Left kidney (tissue), 2 donors: ENCODE results near the gene IQSEC1. TPM values are rescaled to one million over a fixed set of nuclear protein-coding genes. Genes with fewer than 3 reads are reported as not detected.

Experiments used
- DNase-seq: peaks from one replicate; pipeline ENCODE4 v3.0.0-alpha.2; 2013
- polyA plus RNA-seq: library from polyadenylated mRNA; unstranded; fragments of 120-200 nt; gene quantifications from one replicate; pipeline ENCODE4 v1.2.1, GENCODE V29; 2013; ENCODE audit not compliant: insufficient read length

IQSEC1 gene
- polyA plus RNA-seq, 1 donor: 32.1 TPM

DNA sequence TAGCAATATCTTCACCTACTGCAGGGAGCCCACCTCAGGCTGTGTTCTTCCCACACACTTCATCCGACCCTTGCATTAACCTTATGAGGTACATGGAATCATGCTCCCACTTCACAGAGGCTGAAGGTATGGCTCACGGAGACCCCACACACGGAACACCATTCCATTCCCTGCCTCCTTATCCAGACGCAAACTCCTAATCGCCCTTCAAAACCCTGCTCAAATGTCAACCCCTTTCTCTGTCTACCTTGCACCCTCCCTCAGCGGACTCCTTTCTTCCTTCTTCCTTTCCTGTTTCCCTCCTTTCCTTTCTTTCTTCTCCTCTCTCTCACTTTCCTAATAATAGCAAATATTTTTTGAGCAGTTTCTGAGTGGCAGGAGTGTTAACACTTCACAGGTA, 23.8 kb downstream of the IQSEC1 start:
- DNase-seq: no peak

- DNase-seq: no peak
Measured at GRCh38 chr3:13047296-13048165, 25.7 kb downstream of the IQSEC1 start.

GRCh38 chr3:13046569-13047274, 26.5 kb downstream of the IQSEC1 start:
- no peak for DNase-seq

DNA sequence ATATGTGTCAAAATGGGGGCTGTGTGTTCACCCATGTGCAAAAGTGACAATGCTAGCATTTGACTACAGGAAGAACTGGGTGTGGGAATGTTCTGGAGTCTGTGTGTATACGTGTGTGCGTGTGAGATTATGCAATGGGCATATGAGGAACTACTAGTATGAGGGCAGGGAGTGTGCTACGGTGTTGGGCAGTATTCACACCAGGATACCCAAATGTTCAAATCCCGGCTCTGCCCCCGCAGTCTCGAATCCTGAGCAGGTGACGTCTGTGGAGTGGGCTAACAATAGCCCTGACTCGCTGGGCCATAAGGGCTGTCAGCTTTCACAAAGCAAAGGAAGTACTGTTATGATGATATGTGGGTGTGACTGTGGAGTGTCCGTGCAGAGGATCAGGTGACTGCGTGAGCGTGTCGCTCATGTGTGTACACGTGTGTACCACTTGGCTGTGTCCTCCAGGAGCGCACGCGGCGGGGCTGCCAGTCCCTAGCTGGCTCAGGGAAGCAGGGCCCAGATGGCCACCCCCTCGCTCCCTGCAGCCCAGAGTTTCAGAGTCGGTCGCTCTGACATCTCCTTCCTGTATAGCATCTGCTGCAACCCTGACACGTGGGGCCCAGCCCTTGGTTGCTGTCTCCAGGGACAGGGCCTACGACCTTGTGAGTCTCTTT, 27.2 kb downstream of the IQSEC1 start:
- DNase-seq: no peak

DNA sequence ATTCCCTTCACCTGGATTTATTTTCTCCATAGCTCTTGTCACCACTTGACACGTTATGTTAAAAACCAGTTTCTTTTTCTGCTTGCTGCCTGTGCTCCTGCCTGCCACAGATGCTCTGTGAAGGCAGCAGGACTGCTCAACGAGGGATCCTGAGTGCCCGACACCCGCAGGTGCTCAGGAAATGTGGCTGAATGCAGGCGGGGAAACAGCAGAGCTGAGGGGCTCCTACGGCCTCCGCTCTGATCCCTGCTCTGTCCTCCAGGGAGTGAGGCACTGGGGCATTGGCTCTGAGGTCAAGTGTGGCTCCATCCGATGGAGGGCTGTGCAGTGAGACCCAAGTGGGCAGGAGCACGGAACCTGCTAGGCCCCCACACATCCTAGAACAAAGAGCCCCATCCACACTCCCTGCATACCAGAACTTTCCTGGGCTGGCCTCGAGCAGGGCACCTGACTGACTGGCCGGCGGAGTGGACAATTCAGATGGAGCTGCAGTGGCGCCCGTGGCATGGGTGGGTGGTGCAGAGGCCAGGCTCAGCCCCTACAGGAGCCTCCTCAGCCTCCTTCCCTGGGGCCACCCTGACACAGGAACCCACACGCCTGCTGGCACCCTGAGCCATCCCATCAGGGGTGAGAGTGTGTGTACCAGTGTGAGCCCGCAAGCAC, 27.9 kb downstream of the IQSEC1 start:
- no peak for DNase-seq

DNA sequence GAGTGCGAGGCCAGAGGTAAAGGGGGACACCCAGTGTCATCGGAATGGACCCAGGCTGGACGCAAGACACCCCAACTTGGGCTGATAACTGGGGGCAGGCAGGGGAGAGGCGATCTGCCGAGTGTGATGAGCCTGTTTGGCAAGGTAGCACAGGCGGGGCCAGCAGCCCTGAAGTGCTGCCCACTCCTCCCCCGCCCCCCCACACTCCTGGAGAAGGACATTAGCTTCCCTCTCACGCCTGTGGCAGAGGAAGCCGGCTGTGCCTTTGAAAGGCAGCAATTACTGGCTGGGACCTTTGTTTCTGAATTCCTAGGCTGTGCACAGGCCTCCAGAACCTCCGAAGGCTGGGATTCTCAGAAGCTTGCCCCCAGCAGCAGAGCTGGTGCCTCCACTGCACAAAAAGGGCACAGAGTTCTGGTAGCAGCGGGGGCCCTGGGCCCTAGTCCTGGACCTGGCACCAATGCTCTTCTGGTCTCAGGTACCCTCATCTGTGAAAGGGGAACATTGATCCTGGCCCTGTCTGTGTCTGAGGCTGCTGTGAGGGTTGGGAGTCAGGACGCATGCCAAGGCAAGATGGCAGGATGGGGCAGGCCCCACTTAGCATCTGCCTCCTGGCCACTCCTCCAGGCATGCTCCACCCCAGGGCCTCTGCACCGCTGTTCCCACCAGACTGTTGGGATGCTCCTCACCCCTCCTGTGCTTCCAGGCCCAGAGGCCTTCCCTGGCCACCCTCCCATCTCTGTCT, 28.6 kb downstream of the IQSEC1 start:
- DNase-seq: no peak

GRCh38 chr3:13043656-13044055, 29.6 kb downstream of the IQSEC1 start:
- DNase-seq: no peak

GRCh38 chr3:13042715-13043271, 30.4 kb downstream of the IQSEC1 start:
- DNase-seq: no peak

- no peak for DNase-seq
Measured at GRCh38 chr3:13042127-13042701, 31.0 kb downstream of the IQSEC1 start.

DNA sequence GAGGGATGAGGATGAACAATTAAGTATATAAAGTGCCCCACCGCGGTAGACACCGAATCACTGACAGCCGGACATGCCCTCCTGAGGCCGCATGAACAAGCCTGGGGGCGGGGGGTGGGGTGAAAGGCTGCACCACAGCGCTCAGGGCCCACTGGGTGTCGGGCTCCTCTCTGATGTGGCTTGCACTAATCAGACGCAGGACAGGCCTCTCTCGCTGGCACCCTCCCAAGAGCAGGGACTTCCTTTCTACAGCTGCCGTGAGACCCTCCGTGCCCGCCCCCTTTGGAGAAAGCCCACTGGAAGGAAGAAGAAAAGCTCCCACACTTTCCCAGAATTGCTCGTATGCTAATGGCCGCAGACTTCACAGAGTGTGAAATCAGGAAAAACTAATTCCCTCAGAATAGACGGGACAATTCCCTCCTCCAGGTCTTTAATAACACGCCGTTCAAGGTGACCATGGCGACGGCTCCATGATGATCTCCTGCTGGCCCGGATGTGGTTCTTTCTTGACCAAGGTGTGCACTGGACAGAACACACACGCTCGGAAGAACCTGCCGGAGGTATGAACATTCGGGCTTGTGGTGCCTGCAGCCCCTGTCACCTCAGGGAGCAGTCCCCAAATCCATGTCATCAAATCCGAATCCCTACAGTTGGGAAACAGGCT, 32.0 kb downstream of the IQSEC1 start:
- no peak for DNase-seq

- no peak for DNase-seq
Measured at GRCh38 chr3:13040361-13041074, 32.7 kb downstream of the IQSEC1 start.

DNA sequence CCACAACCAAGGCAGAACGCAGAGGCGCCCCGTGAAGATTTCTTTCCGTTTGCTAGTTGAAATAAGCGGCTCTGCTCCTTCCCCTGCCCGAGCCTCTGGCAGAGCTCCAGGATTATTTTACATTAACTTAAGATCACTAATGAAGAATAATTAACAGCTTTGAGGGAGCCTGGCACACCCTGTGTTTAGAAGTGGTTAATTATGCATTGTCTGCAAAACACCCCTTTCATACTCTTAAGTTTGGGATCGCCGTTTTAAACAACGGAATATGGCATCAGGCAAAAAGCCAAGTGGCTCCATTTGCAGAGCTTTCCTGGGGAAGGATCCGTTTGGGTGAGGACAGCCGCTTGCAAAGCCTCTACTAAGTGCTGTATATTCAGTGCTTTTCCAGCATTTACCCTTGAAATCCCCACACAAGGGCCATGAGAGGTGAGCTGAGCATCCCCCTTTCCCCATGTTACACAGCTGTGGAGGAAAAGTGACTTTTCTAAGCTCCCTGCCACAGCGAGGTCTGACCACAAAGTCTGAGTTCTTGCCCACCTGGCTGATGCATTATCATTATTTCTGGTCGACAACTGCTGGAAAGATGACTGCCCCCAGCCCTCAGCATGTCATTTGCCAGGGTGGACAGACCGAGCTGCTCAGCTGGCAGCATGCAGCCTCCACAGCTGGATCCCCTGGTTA, 33.9 kb downstream of the IQSEC1 start:
- no peak for DNase-seq

- DNase-seq: no peak
Measured at GRCh38 chr3:13037458-13038117, 35.6 kb downstream of the IQSEC1 start.

DNA sequence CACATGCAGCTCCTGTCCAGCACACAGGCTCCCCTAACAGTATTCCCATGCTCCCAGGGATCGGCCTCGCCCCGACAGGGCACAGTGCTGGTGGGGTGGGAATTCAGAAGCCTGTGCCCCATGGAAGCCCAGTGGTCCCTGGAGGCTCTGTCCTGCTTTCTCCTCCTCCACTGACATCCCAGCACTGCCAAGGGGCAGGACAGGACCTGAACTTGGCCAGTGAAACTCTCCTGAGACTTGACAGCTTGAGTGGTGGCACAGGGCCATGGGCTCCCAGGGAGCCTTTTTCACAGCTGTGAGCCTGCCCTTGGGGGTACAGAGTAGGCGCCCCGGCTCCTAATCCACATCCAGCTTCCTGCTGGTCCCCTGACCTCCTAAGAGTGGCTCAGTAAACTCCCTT, 38.4 kb downstream of the IQSEC1 start:
- no peak for DNase-seq

DNA sequence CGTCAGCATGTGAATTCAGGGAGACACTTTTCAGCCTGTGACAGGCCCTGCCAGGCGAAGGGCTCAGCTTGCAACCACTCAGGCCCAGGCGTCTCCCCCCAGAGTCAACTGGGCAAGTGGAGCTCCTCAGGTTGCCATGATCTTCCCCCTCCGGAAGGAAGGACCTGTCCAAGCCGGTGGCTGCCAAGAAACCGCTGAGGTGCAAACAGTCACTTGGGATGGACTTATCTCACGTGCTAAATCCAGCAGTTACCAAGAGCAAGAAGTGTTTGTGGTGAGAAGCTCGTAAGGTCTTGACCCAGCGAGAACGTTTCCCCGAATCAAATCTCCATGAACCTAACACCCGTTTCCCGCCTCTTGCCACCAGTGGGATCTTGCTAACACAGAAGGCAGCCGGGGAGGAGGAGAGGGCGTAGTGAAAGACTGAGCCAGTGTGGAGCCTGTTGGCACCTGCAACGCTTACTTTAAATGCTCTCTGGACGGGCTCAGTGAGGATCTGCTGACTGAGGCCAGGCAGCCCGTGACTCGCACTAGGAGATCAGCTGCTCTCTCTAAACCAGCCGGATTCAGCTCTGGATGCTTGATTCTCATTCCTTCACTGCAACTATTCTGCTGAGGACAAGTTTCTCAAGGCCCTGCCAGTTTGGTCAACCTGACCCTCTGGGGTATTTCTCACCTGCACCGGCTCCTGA, 39.0 kb downstream of the IQSEC1 start:
- no peak for DNase-seq

DNA sequence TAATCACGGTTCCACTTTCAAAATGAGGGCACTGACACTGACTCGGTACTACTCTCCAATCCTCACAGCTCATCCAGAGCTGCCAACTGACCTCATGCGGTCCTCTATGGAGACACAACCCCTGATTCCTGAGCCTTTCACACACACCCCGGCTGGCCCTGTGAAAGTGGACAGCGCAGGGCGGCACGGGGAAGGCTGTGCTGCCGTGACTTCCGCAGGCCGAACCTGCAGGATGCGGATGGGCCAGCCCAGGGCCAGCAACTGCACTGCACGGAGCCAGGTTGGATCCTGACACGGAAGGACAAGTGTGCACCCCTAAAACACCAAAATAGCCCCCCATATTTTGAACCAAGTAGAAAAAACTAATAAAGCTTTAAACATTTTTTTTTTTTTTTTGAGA, 41.0 kb downstream of the IQSEC1 start:
- DNase-seq: no peak

DNA sequence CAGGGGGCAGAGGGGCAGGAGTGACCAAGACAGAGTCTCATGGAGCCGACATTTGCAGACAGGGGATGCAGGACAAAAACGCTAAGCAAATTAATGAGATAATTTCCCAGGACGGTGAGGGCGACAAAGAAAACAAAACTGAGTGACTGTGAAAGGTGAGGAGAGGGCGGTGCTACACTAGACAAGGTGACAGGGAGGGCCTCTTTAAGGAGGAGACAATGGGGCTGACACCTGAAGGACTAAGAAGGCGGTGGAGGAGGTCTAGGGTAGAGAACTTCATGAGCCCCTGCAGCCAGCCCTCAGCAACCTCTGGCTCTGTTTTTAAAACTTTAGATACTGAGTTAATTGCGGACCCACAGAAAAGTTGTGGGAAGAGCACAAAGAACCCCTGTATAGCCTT, 41.6 kb downstream of the IQSEC1 start:
- no peak for DNase-seq

GRCh38 chr3:13030684-13031083, 42.5 kb downstream of the IQSEC1 start:
- DNase-seq: no peak
